GM19328 (cell line): ENCODE measurements around the gene ZKSCAN5.
"Not testable (repeated sequence)": the region's sequence is repeated elsewhere in the genome, so short reads cannot be mapped to it uniquely, and the experiment has no call there.

ENCODE experiments used
- ATAC-seq: cut with Tn5 transposase; IDR thresholded peaks from one replicate; pipeline ENCODE4 v1.9.1; 2021; ENCODE audit warnings: mild to moderate bottlenecking, moderate library complexity; ENCODE audit not compliant: unreplicated experiment

The ZKSCAN5 gene

GRCh38 chr7:99580778-99581332 is 76.4 kb downstream of the ZKSCAN5 start:
- ATAC-seq: not testable (repeated sequence)
